BE2C (cell line): Measurements from ENCODE around the gene ADAMTS17.

Experiments
- DNase-seq: peaks from one replicate; pipeline ENCODE4 v3.0.0-alpha.2; 2020
- H3K27me3 ChIP-seq: fragments of 250-450 bp; sonication (Bioruptor Pico); 2 replicates; pipeline ENCODE4 v1.5.1; 2020; ENCODE audit warnings: mild to moderate bottlenecking
- H3K36me3 ChIP-seq: fragments of 250-450 bp; sonication (Bioruptor Pico); 2 replicates; pipeline ENCODE4 v1.5.1; 2020; ENCODE audit warnings: mild to moderate bottlenecking
- H3K4me1 ChIP-seq: fragments of 250-450 bp; sonication (Bioruptor Pico); 2 replicates; pipeline ENCODE4 v1.5.1; 2020
- H3K4me3 ChIP-seq: 2 replicates; pipeline ENCODE4 v1.5.1; 2011; ENCODE audit warnings: low read depth, low read length
- H3K9me3 ChIP-seq: fragments of 250-450 bp; sonication (Bioruptor Pico); 2 replicates; pipeline ENCODE4 v1.5.1; 2020
- TF ChIP-seq, protein P1 (sequence below): IDR thresholded peaks from 2 replicates; pipeline ENCODE4 v1.5.1; 2012; ENCODE audit warnings: mild to moderate bottlenecking, low read depth, low read length

The ADAMTS17 gene

GRCh38 chr15:100196326-100197058 is 145.3 kb downstream of the ADAMTS17 start:
- Histone ChIP-seq H3K4me1 (peaks cover 36% of the 10 kb centered on the region), H3K27me3 (no peaks in the 10 kb centered on the region), H3K36me3 (no peaks in the 10 kb centered on the region), H3K4me3 (no peak overlapping the region), H3K9me3 (no peaks in the 10 kb centered on the region)
- TF ChIP-seq, protein P1, sequence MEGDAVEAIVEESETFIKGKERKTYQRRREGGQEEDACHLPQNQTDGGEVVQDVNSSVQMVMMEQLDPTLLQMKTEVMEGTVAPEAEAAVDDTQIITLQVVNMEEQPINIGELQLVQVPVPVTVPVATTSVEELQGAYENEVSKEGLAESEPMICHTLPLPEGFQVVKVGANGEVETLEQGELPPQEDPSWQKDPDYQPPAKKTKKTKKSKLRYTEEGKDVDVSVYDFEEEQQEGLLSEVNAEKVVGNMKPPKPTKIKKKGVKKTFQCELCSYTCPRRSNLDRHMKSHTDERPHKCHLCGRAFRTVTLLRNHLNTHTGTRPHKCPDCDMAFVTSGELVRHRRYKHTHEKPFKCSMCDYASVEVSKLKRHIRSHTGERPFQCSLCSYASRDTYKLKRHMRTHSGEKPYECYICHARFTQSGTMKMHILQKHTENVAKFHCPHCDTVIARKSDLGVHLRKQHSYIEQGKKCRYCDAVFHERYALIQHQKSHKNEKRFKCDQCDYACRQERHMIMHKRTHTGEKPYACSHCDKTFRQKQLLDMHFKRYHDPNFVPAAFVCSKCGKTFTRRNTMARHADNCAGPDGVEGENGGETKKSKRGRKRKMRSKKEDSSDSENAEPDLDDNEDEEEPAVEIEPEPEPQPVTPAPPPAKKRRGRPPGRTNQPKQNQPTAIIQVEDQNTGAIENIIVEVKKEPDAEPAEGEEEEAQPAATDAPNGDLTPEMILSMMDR, result no peak
- DNase-seq, result no peak

DNA sequence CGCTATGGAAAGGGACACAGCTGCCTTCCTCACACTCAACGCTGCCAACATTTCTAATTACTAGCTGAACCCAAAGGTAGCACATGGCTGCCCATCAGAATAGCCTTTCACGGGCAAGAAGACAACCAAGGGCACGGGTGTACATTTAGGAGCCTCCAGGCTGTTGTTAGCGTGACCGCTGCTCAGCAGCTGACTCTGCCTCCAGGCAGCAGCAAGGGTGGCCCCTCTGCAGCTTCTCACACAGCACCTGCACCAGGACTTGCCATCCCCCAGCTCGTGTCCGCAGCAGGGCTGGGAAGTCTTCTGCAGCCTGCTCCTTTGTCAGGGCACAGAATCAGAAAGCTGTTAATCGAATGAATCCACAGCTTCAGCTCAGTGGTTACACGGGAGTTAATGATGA is 146.8 kb downstream of the ADAMTS17 start:
- TF ChIP-seq, protein P1, result no peak
- Histone ChIP-seq H3K27me3 (no peaks in the 10 kb centered on the region), H3K4me3 (no peak overlapping the region), H3K4me1 (peaks cover 33% of the 10 kb centered on the region), H3K36me3 (no peaks in the 10 kb centered on the region), H3K9me3 (no peaks in the 10 kb centered on the region)
- peak; percentile 71 for DNase-seq

- no peaks in the 10 kb centered on the region for H3K27me3 ChIP-seq
- no peaks in the 10 kb centered on the region for H3K9me3 ChIP-seq
- TF ChIP-seq, protein P1, result no peak
- H3K4me1 ChIP-seq, result peaks cover 35% of the 10 kb centered on the region
- no peaks in the 10 kb centered on the region for H3K36me3 ChIP-seq
- H3K4me3 ChIP-seq, result no peak overlapping the region
- DNase-seq, result no peak
These were observed 148.4 kb downstream of the ADAMTS17 start for GRCh38 chr15:100193277-100193860.

- TF ChIP-seq, protein P1, result no peak
- DNase-seq, result no peak
- Histone ChIP-seq H3K9me3 (no peaks in the 10 kb centered on the region), H3K36me3 (no peaks in the 10 kb centered on the region), H3K4me3 (no peak overlapping the region), H3K27me3 (no peaks in the 10 kb centered on the region), H3K4me1 (peaks cover 27% of the 10 kb centered on the region)
These were observed 149.4 kb downstream of the ADAMTS17 start for GRCh38 chr15:100192097-100193080.

DNA sequence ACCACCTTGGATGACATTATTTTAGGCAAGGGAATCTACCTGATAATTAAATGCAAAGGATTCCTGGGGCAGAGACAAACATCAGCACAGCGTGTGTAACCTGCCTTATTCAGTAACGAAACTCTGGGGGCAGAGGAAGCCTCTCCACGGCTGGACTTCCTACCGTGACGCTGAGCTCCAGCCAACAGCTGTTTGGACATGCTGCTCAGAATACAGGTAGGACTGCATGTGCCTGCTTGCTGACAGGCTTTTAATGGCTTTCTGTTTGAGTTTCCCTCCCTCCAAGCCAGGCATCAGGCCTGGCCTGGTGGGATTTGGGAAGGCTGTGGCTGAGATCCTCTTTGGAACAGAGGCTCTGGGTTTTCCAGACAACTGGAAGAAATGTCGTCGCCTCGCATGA is 150.6 kb downstream of the ADAMTS17 start:
- Histone ChIP-seq H3K4me3 (no peak overlapping the region), H3K4me1 (peaks cover 27% of the 10 kb centered on the region), H3K36me3 (no peaks in the 10 kb centered on the region), H3K9me3 (no peaks in the 10 kb centered on the region), H3K27me3 (no peaks in the 10 kb centered on the region)
- DNase-seq, result no peak
- TF ChIP-seq, protein P1, result no peak
